Head of caudate nucleus (tissue), 42 donors: Measurements from ENCODE around the gene ACTRT2.

Experiments used
- DNase-seq, 42 donors: peaks; one replicate each; pipeline versions ENCODE4 v3.0.0 to v3.0.0-alpha.2; 2020 to 2021; ENCODE audit warnings: mixed read lengths in 7 of 42
- intact Hi-C: fragments of 100-400 bp; cut with DNase I; formaldehyde crosslinking; loops from one replicate; pipeline ENCODE4 v1.15.0; 2022

Gene ACTRT2

DNA sequence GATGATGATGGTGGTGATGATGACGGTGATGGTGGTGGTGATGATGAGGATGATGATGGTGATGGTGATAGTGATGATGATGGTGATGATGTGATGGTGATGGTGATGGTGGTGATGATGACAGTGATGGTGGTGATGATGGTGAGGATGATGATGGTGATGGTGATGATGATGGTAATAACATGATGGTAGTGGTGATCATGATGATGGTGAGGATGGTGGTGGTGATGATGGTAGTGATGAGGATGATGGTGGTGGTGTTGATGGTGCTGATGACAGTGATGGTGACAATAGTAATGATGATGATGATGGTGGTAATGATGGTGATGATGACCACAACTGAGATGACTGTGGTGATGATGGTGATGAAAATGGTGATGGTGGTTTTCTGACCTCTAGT, 4.9 kb downstream of the ACTRT2 start:
- no peak for DNase-seq
- intact Hi-C loops = no loop called here

DNA sequence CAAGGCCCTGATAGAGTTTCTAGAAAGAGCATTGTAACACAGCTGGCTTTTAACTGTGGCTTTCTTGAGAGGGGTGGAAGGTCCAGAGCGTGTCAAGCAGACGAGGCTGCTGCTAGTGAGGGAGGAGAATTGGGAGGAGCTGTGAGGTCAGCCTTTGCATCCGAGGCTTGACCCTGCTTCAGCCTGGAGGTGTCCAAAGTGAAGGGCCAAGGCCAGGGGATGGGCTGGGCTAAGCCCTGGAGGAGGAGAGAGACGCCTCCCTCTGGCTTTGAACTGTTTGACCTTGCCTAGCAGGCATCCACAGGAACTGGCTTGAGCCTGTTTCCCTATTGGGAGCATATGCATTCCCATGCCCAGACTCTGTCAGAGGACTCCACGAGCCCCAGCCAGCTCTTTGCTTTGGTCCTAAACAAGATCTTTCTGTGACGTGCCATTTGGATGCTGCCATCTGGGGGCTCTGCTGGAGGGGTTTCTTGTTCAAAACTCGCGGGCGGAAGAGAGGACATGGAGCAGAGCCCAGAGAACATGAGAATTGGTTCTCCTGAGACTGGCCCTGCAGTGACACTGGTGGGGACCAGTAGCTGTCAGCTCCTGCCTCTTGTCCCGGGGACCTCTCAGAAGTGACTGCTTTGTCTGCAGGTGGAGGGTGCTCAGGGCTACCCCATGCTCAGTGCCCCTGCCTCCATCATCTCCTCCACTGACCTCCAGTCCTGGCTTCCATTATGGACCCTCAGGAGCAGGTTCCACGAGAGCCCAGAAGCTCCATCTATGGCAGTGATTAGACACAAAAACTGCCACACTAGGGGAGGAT, 5.5 kb downstream of the ACTRT2 start:
- intact Hi-C loops = no loop called here
- DNase-seq = peak in 10 of 42 donors; percentile 1 to 12 (median 6)

DNA sequence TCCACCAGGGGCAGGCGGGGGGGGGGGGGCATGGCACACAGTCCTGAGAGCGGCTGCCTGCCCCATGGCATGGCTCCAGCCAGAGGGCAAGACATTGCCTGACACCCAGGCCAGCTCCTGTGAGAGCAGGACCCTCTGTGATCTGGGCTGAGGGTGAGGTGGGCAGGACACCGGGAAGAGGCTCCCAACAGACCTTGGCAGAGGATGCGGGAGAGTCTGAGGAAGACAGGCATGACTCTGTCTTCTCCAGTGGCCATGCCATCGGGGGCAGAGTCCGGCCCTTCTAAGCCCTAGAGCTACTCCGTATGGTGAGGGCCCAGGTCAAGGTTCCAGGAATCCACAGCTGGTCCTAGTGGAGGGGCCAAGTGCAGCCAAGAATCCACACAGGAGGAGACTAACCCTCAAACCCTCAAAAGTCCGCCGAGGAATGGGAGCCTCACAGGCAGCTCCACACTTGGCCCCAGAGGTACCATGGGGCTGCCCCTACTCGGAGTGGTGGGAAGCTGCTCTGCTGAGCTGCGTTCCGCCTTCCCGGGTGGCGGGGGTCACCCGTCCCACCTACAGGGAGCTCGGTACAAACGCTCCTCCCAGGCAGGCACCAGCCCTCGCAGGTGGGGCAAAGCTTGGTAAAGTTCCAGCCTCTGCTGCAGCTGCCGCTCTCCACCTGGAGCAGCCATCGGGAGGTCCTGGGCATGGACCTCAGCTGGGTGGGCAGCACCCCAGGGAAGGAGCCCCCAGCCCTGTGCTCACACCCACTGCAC, 6.5 kb downstream of the ACTRT2 start:
- intact Hi-C loops = no loop called here
- DNase-seq = peak in 10 of 42 donors; percentile 3 to 41 (median 10)

DNA sequence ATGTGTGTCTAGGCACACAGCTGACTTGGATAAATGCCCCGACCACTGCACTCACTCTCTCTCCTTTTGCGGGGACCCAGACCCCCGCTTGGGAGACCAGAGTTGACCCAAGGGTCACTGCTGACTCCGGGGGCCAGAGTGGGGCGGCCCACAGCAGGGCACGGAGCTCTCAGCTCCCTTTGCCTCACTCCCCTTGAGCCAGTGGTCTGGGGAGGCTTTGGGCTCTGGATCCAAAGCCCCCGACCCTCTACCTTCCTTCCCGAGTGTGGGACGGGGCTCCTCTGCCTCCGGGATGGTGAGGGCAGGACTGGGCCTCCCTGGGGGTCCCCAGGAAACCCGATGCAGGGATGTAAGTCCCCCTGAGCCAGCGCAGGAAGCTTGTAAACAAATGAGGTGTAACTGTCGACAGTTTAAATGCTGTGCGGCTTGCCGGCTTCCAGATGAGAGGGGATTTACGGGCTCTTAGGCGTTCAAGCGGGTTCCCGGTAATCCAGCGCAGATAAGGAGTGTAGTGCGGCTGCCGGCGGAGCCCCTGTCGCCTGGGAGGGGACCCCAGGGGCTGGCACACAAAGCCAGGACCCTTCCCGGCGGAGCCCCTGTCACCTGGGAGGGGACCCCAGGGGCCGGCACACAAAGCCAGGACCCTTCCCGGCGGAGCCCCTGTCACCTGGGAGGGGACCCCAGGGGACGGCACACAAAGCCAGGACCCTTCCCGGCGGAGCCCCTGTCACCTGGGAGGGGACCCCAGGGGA, 7.4 kb downstream of the ACTRT2 start:
- DNase-seq = peak in 7 of 42 donors; percentile 3 to 23 (median 6)
- intact Hi-C loops = no loop called here

DNA sequence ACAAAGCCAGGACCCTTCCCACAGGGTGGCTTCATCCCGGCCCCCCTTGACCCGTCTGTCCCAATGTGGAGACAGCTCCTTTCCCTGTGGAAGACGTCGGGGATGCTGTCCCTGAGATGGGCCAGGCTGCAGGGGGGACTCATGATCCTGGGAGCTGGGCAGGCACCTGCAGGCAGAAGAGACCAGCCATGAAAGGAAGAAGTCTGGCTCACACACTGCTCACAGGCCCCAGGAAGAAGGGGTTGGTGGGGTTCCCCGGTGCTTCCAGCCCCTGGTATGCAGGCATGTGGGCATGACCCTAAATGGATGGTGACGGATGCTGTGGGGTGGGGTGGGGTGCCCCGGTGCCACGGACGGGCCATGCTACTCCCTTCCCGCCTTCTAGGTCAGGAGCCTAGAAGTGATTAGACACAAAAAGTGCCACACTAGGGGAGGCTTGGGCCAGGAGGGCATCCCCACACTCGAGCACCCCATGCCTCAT, 8.3 kb downstream of the ACTRT2 start:
- intact Hi-C loops = no loop called here
- peak in 6 of 42 donors; percentile 2 to 39 (median 13) for DNase-seq

DNA sequence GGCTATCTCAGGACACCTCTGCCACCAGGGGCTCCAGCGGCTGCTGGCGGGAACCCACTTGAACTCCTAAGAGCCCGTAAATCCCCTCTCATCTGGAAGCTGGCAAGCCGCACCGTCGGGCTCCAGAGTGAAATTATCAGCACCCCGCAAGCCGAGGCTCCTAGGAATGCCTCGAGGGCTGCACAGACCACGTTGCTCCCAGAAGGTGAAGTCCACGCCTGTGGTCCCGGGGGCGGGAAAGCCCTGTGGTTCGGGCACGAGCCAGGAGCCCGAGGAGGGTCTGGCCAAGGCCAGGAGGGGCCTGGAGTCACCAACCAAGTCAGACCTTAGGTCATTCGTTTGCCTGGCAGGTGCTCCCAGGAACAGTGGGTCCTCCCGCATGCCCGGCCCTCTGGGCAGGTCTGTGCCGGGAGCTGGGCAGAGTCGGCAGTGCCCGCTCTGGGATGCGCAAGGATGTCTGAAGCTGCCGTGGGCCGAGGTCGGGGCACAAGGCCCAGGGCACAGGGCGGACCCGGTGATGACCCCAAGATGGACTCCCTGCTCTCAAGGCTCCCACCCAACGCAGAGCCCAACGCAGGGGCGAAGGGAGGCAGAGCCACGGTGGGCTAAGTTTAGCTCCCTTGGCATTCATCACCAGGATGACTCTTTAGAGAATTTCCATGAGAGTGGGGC, 8.9 kb downstream of the ACTRT2 start:
- peak in 9 of 42 donors; percentile 3 to 35 (median 15) for DNase-seq
- intact Hi-C loops = no loop called here

DNA sequence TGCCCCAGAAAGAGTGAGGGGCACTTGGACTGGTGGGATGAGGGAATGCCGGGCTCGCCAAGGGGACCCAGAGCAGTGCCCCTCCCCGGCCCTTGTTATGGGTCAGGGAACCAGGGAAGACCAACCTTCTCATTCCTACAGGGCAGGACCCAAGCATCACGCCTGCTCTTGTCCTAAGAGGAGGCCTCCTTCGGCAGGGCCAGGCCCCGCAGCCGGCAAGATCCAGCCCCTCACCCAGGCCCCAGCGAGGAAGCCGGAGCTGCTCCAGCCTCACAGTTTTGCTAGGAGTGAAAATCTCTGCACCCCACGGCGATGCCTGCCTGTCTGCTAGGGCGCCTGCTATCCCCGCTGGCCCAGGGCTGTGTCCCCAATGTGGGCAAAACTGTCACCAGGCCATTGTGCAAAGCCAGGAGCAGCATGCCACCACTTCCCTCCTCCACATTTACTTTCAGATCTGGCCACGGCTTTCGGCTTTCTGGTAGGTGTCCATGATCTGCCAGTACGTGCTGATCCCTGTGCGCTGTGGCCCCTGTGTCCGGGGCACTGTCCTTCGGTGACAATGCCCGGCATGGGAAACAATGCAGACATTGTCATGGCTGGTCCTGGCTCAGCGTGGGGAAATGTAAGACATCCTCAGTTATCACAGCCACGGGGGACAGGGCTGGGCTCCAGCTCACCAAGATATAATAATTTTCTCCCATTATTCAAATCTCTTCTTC, 9.6 kb downstream of the ACTRT2 start:
- peak; percentile 25 to 88 (median 73) for DNase-seq
- intact Hi-C loops = no loop called here

DNA sequence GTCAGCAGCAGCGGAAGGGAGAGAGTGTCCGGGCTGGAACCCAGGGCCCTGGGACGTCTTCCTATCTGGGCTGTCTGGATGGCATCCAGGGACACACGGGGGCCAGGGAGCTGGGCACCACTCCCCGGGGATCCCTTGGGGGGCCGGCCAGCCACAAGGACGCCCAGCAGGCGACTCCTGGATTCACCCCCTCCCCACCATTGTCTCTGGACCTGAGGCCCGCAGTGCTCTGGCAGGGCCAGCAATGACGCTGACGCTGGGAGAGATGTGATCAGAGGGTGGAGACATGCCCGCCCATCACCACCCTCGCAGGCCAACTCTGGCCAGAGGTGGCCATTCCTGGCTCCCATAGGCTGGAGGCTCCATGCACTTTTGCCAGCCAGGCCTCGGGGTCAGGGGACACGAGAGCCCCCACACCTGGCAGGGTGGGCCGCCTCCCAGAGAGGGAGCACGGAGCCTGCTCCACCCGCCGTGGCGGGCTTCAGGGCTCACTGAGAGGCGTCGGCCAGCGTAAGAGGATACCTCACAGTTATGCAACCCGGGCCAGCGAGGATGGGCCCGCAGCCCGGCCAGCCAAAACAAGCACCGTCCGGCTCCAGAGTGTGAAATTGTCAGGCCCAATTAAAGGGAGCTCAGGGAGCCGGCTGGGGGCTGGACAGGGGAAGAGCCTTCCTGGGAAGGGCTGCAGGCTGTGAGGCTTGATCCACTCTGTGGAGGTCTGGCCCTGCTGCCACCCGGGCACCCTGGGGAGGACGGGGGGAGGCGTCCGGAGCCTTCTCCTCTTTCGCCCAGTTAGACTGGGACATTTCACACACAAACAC, 10.3 kb downstream of the ACTRT2 start:
- intact Hi-C loops = no loop called here
- peak in 31 of 42 donors; percentile 12 to 73 (median 51) for DNase-seq

DNA sequence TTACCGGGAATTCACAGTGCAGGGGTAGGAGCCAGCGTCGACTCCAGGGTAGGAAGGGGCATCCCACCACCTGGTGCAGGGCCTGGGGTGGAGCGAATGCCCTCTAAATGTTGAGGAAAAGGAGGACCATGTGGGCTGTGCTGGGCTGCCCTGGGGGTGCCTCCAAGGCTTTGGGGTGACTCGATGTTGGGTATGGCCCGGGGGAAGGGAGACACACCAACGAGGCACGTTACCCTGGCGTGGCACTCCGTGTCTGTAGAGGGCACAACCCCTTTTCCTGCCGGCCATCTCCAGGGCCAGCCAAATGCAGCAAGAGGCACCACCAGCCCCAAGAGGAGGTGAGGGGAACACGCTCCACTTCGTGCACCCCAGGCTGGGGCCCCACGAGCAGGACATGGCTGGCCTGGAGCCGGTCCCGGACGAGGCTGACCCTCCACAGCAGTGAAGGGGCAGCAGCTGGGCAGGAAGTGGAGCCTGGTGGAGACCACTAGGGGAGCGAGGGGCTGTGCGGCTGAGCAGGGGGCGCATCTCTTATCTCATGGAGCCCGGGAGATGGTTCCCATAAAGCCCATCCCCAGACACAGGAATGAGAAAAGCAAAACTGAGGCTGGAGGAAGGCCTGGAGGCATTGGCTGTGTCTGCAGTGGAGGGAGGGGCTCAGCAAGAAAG, 11.2 kb downstream of the ACTRT2 start:
- peak in 6 of 42 donors; percentile 6 to 42 (median 24) for DNase-seq
- intact Hi-C loops = no loop called here

DNA sequence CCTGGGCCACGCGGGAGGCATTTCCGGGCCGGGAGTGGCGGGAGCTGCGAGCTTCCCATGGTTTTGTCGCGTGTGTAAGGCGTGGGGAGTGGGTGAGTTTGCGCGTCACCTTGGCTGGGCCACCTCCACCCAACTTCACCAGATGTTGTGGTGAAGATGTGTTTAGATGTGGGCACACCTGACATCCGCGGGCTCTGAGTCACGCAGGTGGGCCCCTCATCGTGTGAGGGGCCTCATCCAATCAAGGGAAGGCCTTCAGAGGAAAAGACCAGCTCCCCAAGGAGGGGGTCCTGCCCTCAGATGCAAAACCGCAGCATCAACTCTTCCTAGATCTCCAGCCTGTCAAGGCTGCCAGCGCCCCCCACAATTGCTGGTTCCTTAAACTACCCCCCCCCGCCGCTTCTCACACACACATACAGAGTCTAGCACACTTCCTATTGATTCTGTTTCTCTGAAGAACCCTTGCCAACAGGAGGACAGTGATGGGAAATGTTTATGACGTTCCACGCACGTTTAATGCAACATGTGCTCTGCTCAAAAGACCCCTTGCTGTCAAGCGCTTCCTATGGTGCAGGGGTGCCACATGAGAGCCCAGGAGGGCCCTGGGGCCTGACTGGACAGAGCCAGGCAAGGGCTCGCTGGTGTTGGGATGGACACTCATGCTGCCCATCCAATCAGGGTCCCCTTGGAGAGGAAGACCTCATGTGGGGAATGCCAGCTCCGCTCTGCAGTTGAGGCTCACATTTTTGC, 11.9 kb downstream of the ACTRT2 start:
- peak in 7 of 42 donors; percentile 3 to 36 (median 14) for DNase-seq

DNA sequence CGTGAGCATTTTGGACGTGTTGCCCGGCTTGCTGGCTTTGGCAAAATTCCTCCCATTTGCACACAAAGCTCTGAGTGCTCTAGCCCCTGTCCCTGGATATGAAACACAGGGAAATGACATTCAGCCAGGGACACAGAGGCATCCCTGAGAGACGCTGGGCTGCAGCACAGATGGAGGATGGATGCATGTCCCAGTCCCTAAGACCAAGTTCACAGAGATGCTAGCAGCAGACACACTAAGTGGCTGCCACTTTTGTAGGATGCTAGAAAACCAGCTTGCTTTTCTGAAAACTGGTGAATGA, 12.5 kb downstream of the ACTRT2 start:
- peak in 1 of 42 donors; percentile 7 for DNase-seq
- intact Hi-C loops = no loop called here

More for the DNA sequence above, 11.9 kb downstream of the ACTRT2 start:
- intact Hi-C loops = no loop called here

DNA sequence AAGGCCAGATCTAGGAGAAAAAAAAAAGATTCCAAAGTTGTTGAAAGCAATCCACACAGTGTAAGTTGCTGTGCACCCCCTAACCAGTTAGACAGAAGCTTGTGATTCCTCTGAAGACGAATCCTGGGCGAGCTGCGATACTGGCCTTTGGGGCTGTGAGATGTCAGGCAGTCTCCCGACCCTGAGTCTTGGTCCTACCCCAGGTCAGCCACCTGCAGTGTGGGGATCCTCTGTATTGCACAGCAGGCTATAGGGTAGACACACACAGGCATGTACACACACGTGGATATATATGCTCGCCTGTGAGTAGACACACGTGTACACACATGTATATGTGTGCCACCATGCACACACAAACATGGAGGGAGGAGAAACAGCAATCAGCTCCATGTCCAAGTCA, 12.9 kb downstream of the ACTRT2 start:
- intact Hi-C loops = no loop called here
- peak in 3 of 42 donors; percentile 11 to 22 (median 21) for DNase-seq

DNA sequence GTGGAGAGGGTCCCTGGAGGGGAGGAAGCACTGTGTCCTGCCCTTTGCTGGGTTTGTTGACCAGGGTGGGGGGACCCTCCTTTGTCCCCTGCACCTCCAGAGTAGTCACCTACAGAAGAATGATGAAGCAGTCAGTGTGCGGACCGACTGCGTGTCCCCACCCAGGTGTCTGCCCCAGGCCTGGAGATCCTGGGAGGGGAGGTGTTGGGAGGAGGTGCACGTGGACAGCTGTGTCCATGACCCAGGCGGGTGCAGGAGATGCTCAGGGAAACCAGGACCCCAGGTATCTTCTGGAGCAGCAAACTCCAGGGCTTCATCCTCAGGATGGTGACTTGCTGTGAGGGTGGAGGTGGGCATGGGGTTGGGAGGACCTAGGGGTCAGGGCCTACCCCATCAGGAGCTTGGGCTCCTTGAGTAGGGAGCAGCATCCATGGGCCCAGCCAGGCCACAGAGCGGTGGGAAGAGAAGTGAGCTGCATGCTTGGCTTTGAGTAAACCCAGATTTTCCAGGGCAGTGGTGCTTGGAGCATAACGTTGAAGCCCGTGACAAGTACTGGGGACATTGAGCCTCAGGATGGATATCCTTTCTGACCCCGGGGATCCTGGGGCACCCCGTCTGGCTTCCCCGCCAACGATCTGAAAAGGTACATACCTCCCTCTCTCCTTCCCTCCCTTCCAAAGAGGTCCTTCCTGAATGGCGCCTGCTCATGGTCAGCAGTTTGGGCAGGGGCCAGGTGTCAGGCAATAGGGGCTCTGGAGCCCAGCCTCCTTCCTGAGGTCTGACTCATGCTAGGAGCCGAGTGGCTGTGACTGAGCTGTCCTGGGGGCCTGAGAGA, 13.7 kb downstream of the ACTRT2 start:
- peak in 6 of 42 donors; percentile 12 to 45 (median 17) for DNase-seq
- intact Hi-C loops = no loop called here

DNA sequence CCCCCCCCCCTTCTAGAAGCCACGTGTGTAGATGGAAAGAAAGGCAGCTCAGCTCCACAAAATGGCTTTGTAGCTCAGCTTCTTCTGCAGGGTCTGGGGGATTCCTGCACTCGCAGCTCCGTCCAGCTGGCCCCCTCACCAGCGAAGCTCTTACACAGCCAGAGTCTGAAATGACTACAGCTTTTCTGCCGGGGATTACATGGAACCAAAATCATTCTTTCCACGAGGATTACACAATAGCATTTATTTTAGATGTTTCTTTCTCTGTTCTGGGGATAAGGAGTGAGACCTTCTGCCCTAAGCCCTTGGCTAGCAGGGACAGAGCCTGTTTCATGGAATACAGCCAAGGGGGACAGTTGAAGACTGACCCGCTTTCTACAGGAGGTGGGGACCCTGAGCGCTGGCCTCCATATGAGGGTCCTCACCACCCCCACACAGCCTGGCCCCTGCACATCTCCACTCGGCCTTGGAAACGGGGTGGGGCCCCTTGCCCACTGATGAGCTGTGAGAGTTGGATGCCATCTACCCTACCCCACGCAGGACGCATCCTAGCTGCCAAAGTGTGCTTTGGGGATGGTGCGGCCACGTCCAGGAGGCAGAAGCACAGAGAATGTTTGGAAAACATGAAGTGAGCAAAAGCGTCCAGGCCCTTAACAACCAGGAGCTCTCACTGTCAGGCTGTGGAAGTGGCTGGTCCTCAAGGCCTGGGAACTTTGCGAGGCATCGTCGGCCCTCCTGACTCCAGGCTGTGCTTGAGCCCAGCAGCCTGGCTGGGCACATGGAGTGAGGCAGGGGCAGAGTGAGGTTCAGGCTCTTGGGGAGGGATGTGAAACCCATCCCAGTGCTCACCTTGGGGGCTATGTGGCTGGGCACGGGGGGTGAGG, 14.5 kb downstream of the ACTRT2 start:
- intact Hi-C loops = no loop called here
- DNase-seq = peak in 5 of 42 donors; percentile 4 to 10 (median 7)
